NK-92 (cell line): Measurements from ENCODE around the gene NRTN.
A peak's percentile ranks its signal among the peaks of the same experiment; 100 is the strongest.

ENCODE experiments used
- DNase-seq: peaks from one replicate; lab custom pipeline; 2025; ENCODE audit not compliant: unreplicated experiment; lab: John Stamatoyannopoulos, UW

Gene NRTN

GRCh38 chr19:5811117-5811516 is 6.2 kb downstream of the NRTN start:
- DNase-seq: no peak

GRCh38 chr19:5814123-5814851 is 9.4 kb downstream of the NRTN start:
- DNase-seq: no peak

- DNase-seq: no peak
Measured at GRCh38 chr19:5814852-5815246, 10.0 kb downstream of the NRTN start.

GRCh38 chr19:5817218-5817617 is 12.4 kb downstream of the NRTN start:
- DNase-seq: no peak

- no peak for DNase-seq
Measured at GRCh38 chr19:5818594-5818993, 13.7 kb downstream of the NRTN start.

- DNase-seq: no peak
Measured at GRCh38 chr19:5820785-5821184, 15.9 kb downstream of the NRTN start.

- no peak for DNase-seq
Measured at GRCh38 chr19:5821521-5822180, 16.8 kb downstream of the NRTN start.

- no peak for DNase-seq
Measured at GRCh38 chr19:5822181-5822844, 17.4 kb downstream of the NRTN start.

- DNase-seq: no peak
Measured at GRCh38 chr19:5823579-5824281, 18.9 kb downstream of the NRTN start.

- no peak for DNase-seq
Measured at GRCh38 chr19:5824751-5825150, 19.9 kb downstream of the NRTN start.

GRCh38 chr19:5825178-5825577 is 20.3 kb downstream of the NRTN start:
- no peak for DNase-seq

GRCh38 chr19:5826531-5827341 is 21.9 kb downstream of the NRTN start:
- no peak for DNase-seq

GRCh38 chr19:5827342-5827890 is 22.5 kb downstream of the NRTN start:
- DNase-seq: no peak

- peak; percentile 59 for DNase-seq
Measured at GRCh38 chr19:5827891-5828660, 23.2 kb downstream of the NRTN start.

GRCh38 chr19:5828661-5829566 is 24.0 kb downstream of the NRTN start:
- DNase-seq: no peak

GRCh38 chr19:5829567-5830310 is 24.9 kb downstream of the NRTN start:
- DNase-seq: no peak

GRCh38 chr19:5831159-5831558 is 26.3 kb downstream of the NRTN start:
- DNase-seq: no peak

- DNase-seq: no peak
Measured at GRCh38 chr19:5832061-5832460, 27.2 kb downstream of the NRTN start.
